DND-41 (cell line): ENCODE results near the gene PPP3CA.

Source experiments
- ATAC-seq: fragments of 200-7000 bp; cut with Tn5 transposase; 3 replicates; pipeline ENCODE4 v1.9.1; 2021; ENCODE audit warnings: low read depth; ENCODE audit not compliant: insufficient read depth
- DNase-seq: peaks from one replicate; pipeline ENCODE4 v3.0.0-alpha.2; 2020
- H2AFZ ChIP-seq: 2 replicates; pipeline ENCODE4 v1.6.0; 2012; ENCODE audit warnings: low read depth, low read length
- H3K27ac ChIP-seq: 2 replicates; pipeline ENCODE4 v1.5.1; 2012; ENCODE audit warnings: low read length, inconsistent platforms
- H3K27me3 ChIP-seq: fragments of 200-600 bp; sonication (generic); 2 replicates; pipeline ENCODE4 v1.6.0; 2012; ENCODE audit warnings: low read length, mild to moderate bottlenecking, inconsistent platforms; ENCODE audit not compliant: insufficient read depth, poor library complexity
- H3K36me3 ChIP-seq: 2 replicates; pipeline ENCODE4 v1.5.1; 2012; ENCODE audit warnings: low read length, inconsistent platforms; ENCODE audit not compliant: insufficient read depth
- H3K4me1 ChIP-seq: 2 replicates; pipeline ENCODE4 v1.5.1; 2012; ENCODE audit warnings: mild to moderate bottlenecking, low read length; ENCODE audit not compliant: insufficient read depth
- H3K4me2 ChIP-seq: 2 replicates; pipeline ENCODE4 v1.6.0; 2012; ENCODE audit warnings: mild to moderate bottlenecking, moderate library complexity, low read length, inconsistent platforms; ENCODE audit not compliant: insufficient read depth
- H3K4me3 ChIP-seq, 2 experiments: fragments of 200-600 bp in 1 of 2; shearing (Covaris generic) in 1 of 2; 2 replicates each; pipeline ENCODE4 v1.5.1; 2012 to 2016; ENCODE audit warnings: inconsistent platforms in 2 of 2, low read length in 2 of 2, mild to moderate bottlenecking in 2 of 2, low read depth in 1 of 2, moderate library complexity in 1 of 2
- H3K79me2 ChIP-seq: 2 replicates; pipeline ENCODE4 v1.6.0; 2012; ENCODE audit warnings: low read length, inconsistent platforms; ENCODE audit not compliant: insufficient read depth
- H3K9ac ChIP-seq: 2 replicates; pipeline ENCODE4 v1.6.0; 2012; ENCODE audit warnings: low read depth, mild to moderate bottlenecking, inconsistent platforms, low read length, moderate library complexity
- H3K9me3 ChIP-seq: 2 replicates; pipeline ENCODE4 v1.5.1; 2012; ENCODE audit warnings: low read length, moderate library complexity, mild to moderate bottlenecking, inconsistent platforms; ENCODE audit not compliant: insufficient read depth, severe bottlenecking
- H4K20me1 ChIP-seq: 2 replicates; pipeline ENCODE4 v1.6.0; 2012; ENCODE audit warnings: low read length; ENCODE audit not compliant: insufficient read depth
- EZH2 ChIP-seq: IDR thresholded peaks from 3 replicates; pipeline ENCODE4 v1.6.1; 2012; ENCODE audit warnings: borderline replicate concordance, low read depth, mild to moderate bottlenecking, moderate library complexity, low read length, inconsistent platforms; ENCODE audit not compliant: severe bottlenecking
- TF ChIP-seq, protein P1 (sequence below): IDR thresholded peaks from 2 replicates; pipeline ENCODE4 v1.5.1; 2012; ENCODE audit warnings: borderline replicate concordance, low read length, moderate library complexity, mild to moderate bottlenecking; ENCODE audit not compliant: poor library complexity, severe bottlenecking; ENCODE audit errors: extremely low read depth

Gene PPP3CA

GRCh38 chr4:101205916-101206315 is 141.4 kb downstream of the PPP3CA start:
- DNase-seq (peak; percentile 78), ATAC-seq (peak; percentile 99)
- Histone ChIP-seq H3K4me3 (0 out of 4 replicates have a peak overlapping the region, but pooled peaks of 1 of the 2 experiments have one; percentile 35), H3K4me2 (peak overlapping the region; percentile 57), H3K9me3 (no peaks in the 10 kb centered on the region), H2AFZ (no peak overlapping the region), H3K36me3 (no peaks in the 10 kb centered on the region), H3K79me2 (peaks cover 58% of the 10 kb centered on the region), H3K4me1 (peaks cover 33% of the 10 kb centered on the region), H4K20me1 (peaks cover 7% of the 10 kb centered on the region; the same call in 1 of the 2 replicates), H3K27ac (peak overlapping the region; percentile 77), H3K27me3 (no peaks in the 10 kb centered on the region), H3K9ac (peak overlapping the region; percentile 32)
- TF ChIP-seq, protein P1, sequence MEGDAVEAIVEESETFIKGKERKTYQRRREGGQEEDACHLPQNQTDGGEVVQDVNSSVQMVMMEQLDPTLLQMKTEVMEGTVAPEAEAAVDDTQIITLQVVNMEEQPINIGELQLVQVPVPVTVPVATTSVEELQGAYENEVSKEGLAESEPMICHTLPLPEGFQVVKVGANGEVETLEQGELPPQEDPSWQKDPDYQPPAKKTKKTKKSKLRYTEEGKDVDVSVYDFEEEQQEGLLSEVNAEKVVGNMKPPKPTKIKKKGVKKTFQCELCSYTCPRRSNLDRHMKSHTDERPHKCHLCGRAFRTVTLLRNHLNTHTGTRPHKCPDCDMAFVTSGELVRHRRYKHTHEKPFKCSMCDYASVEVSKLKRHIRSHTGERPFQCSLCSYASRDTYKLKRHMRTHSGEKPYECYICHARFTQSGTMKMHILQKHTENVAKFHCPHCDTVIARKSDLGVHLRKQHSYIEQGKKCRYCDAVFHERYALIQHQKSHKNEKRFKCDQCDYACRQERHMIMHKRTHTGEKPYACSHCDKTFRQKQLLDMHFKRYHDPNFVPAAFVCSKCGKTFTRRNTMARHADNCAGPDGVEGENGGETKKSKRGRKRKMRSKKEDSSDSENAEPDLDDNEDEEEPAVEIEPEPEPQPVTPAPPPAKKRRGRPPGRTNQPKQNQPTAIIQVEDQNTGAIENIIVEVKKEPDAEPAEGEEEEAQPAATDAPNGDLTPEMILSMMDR = no peak
- TF ChIP-seq EZH2 = no peak

- no peak overlapping the region for H3K9ac ChIP-seq
- H4K20me1 ChIP-seq = peaks cover 12% of the 10 kb centered on the region
- H3K4me1 ChIP-seq = peaks cover 20% of the 10 kb centered on the region
- H3K79me2 ChIP-seq = peaks cover 41% of the 10 kb centered on the region
- H3K27ac ChIP-seq = no peak overlapping the region
- no peak overlapping the region for H3K4me3 ChIP-seq
- no peaks in the 10 kb centered on the region for H3K9me3 ChIP-seq
- DNase-seq (no peak), ATAC-seq (no peak)
- no peaks in the 10 kb centered on the region for H3K36me3 ChIP-seq
- no peaks in the 10 kb centered on the region for H3K27me3 ChIP-seq
- no peak overlapping the region for H3K4me2 ChIP-seq
- TF ChIP-seq EZH2 = no peak
- TF ChIP-seq, protein P1 = no peak
- no peak overlapping the region for H2AFZ ChIP-seq
Observed at GRCh38 chr4:101201421-101201820, 145.9 kb downstream of the PPP3CA start.

DNA sequence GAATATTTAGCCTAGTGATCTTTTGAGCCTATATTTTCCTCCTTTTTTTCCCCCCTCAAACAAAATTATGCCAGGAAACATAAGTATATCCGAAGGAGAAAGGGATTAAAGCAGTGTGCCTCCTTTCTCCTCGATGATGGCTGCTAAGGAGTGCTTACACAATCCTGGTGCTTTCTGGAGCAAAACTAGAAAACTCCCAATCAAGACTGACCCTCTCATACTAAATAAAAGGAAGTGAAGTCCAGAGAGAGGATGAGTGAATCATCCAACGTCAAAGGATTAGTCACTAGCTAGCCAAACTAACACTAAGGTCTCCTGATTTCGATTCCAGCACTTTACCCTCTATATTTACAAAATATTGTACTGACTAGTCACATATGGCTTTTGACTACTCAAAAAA is 146.8 kb downstream of the PPP3CA start:
- ATAC-seq (no peak), DNase-seq (no peak)
- no peaks in the 10 kb centered on the region; the same call in 1 of the 2 replicates for H3K36me3 ChIP-seq
- no peak overlapping the region for H2AFZ ChIP-seq
- no peak overlapping the region for H3K9ac ChIP-seq
- H3K27ac ChIP-seq = no peak overlapping the region
- TF ChIP-seq EZH2 = no peak
- TF ChIP-seq, protein P1 = no peak
- H3K79me2 ChIP-seq = peaks cover 38% of the 10 kb centered on the region
- no peak overlapping the region for H3K4me2 ChIP-seq
- H3K4me1 ChIP-seq = peaks cover 11% of the 10 kb centered on the region
- no peaks in the 10 kb centered on the region for H3K27me3 ChIP-seq
- H3K9me3 ChIP-seq = no peaks in the 10 kb centered on the region
- peaks cover 11% of the 10 kb centered on the region for H4K20me1 ChIP-seq
- H3K4me3 ChIP-seq = no peak overlapping the region
